K562 (cell line): ENCODE data around the gene TOP3A. TPM values are rescaled to one million over a fixed set of nuclear protein-coding genes. Genes with fewer than 3 reads are reported as not detected.
A peak's percentile ranks its signal among the peaks of the same experiment; 100 is the strongest.

Source experiments
- ATAC-seq: fragments of 200-7000 bp; cut with Tn5 transposase; 3 replicates; pipeline ENCODE4 v1.9.1; 2020; ENCODE audit warnings: moderate library complexity
- BruUV-seq: library from RNA; stranded (reverse); fragments of 400-500 nt; replicated peaks from 2 replicates; lab custom pipeline; 2021; lab: Mats Ljungman, UMichigan
- CTCF ChIA-PET: fragments of 300-600 bp; formaldehyde crosslinking; extraction: SDS; loops from one replicate; lab custom pipeline; 2021; ENCODE audit warnings: low intra/inter-chr PET ratio; lab: Yijun Ruan, JAX
- POLR2A ChIA-PET: fragments of 300-600, 350-650 bp; sonication (Branson Sonifier 250); formaldehyde crosslinking; extraction: SDS; loops from one replicate; lab custom pipeline; 2021; ENCODE audit warnings: antibody characterized with exemption, inconsistent platforms; lab: Yijun Ruan, JAX
- DNase-seq, 4 experiments: peaks; one replicate each; pipeline versions ENCODE4 v3.0.0 to v3.0.0-alpha.2; 2011 to 2018; ENCODE audit warnings: low spot score in 3 of 4, mixed read lengths in 3 of 4; ENCODE audit errors: extremely low read depth in 1 of 4
- FAIRE-seq: peaks from 2 replicates; lab custom pipeline; 2011; peaks lifted over from hg19 to GRCh38; lab: Jason Lieb, UNC
- H2AFZ ChIP-seq: 2 replicates; pipeline ENCODE4 v1.6.0; 2011; ENCODE audit warnings: low read depth, low read length, control low read depth, inconsistent platforms
- H3K27ac ChIP-seq: fragments of 200-600 bp; 3 replicates; pipeline ENCODE4 v1.8.0; 2011; ENCODE audit warnings: low read depth, mild to moderate bottlenecking, control low read depth, inconsistent platforms, low read length, moderate library complexity, mixed read lengths; ENCODE audit errors: extremely low read depth
- H3K27me3 ChIP-seq, 2 experiments: fragments of 300-600 bp in 1 of 2; 2 replicates in 1 of 2; 3 replicates in 1 of 2; pipeline versions ENCODE4 v1.6.0 to v1.8.0; 2011; ENCODE audit warnings: inconsistent platforms in 2 of 2, low read length in 2 of 2, mild to moderate bottlenecking in 1 of 2, mixed read lengths in 1 of 2, moderate library complexity in 1 of 2; ENCODE audit not compliant: control insufficient read depth in 2 of 2, insufficient read depth in 2 of 2
- H3K36me3 ChIP-seq: fragments of 300-600 bp; 3 replicates; pipeline ENCODE4 v1.8.0; 2011; ENCODE audit warnings: mild to moderate bottlenecking, low read length, inconsistent platforms; ENCODE audit not compliant: control insufficient read depth, insufficient read depth
- H3K4me1 ChIP-seq, 2 experiments: fragments of 200-600 bp in 1 of 2; replicated peaks in 1 of 2; 2 replicates in 1 of 2; 3 replicates in 1 of 2; pipeline versions ENCODE4 v1.5.1 to v1.8.0; 2011; ENCODE audit warnings: inconsistent platforms in 2 of 2, low read length in 2 of 2, mild to moderate bottlenecking in 1 of 2, mixed read lengths in 1 of 2, moderate library complexity in 1 of 2; ENCODE audit not compliant: control insufficient read depth in 2 of 2, insufficient read depth in 2 of 2
- H3K4me2 ChIP-seq: 2 replicates; pipeline ENCODE4 v1.6.1; 2011; ENCODE audit warnings: low read length, control low read depth, inconsistent platforms, mixed read lengths; ENCODE audit not compliant: insufficient read depth
- H3K4me3 ChIP-seq: fragments of 200-600 bp; sonication (generic), shearing (Covaris generic); 2 replicates; pipeline ENCODE4 v1.5.1; 2016; ENCODE audit warnings: control low read depth, inconsistent platforms
- H3K79me2 ChIP-seq: fragments of 200-600 bp; 3 replicates; pipeline ENCODE4 v1.8.0; 2011; ENCODE audit warnings: low read length, inconsistent platforms; ENCODE audit not compliant: control insufficient read depth, insufficient read depth
- H3K9ac ChIP-seq, 2 experiments: 2 replicates each; pipeline versions ENCODE4 v1.6.0 to v1.6.1; 2011; ENCODE audit warnings: low read depth in 2 of 2, low read length in 2 of 2, control low read depth in 1 of 2, inconsistent platforms in 1 of 2, mild to moderate bottlenecking in 1 of 2, mixed read lengths in 1 of 2; ENCODE audit not compliant: insufficient read depth in 1 of 2
- H3K9me1 ChIP-seq: one replicate; pipeline ENCODE4 v1.6.0; 2011; ENCODE audit warnings: inconsistent platforms, mild to moderate bottlenecking, low read length, moderate library complexity; ENCODE audit not compliant: control insufficient read depth, insufficient read depth
- H3K9me3 ChIP-seq: replicated peaks from 2 replicates; pipeline ENCODE4 v1.5.1; 2011; ENCODE audit warnings: low read depth, low read length, inconsistent platforms; ENCODE audit not compliant: control insufficient read depth, insufficient read depth
- H4K20me1 ChIP-seq: replicated peaks from 2 replicates; pipeline ENCODE4 v1.6.1; 2011; ENCODE audit warnings: low read length, inconsistent platforms, mixed read lengths; ENCODE audit not compliant: control insufficient read depth, insufficient read depth
- CBFA2T2 ChIP-seq: fragments of 450-650 bp; conservative IDR thresholded peaks from 2 replicates; pipeline ENCODE4 v1.6.1; 2017; ENCODE audit warnings: mild to moderate bottlenecking
- CTCF ChIP-seq, 3 experiments: IDR thresholded peaks in 2 of 3; conservative IDR thresholded peaks in 1 of 3; 2 replicates each; pipeline ENCODE4 v1.5.1; 2011 to 2012; ENCODE audit warnings: low read length in 3 of 3, mild to moderate bottlenecking in 3 of 3, control low read depth in 2 of 3, improper control_type of control experiment in 1 of 3, inconsistent platforms in 1 of 3, low read depth in 1 of 3, mixed read lengths in 1 of 3, moderate library complexity in 1 of 3; ENCODE audit not compliant: insufficient read depth in 2 of 3
- E2F1 ChIP-seq: sonication (generic); formaldehyde crosslinking; IDR thresholded peaks from 2 replicates; pipeline ENCODE4 v1.8.1; 2023; ENCODE audit warnings: mild to moderate bottlenecking, missing genetic modification reagents, moderate library complexity
- GMEB1 ChIP-seq: fragments of 250-450 bp; sonication (Bioruptor Pico); IDR thresholded peaks from 2 replicates; pipeline ENCODE4 v1.4.0; 2020; ENCODE audit warnings: mild to moderate bottlenecking
- ZBTB9 ChIP-seq: fragments of 450-650 bp; formaldehyde crosslinking; IDR thresholded peaks from 2 replicates; pipeline ENCODE4 v1.4.0; 2020; ENCODE audit warnings: mild to moderate bottlenecking, moderate library complexity
- ZNF239 ChIP-seq: fragments of 250-450 bp; sonication (Bioruptor Pico); IDR thresholded peaks from 2 replicates; pipeline ENCODE4 v1.4.0; 2020; ENCODE audit warnings: mild to moderate bottlenecking
- ZNF609 ChIP-seq: sonication (generic); formaldehyde crosslinking; IDR thresholded peaks from 2 replicates; pipeline ENCODE4 v1.8.1; 2023; ENCODE audit warnings: missing genetic modification reagents, mild to moderate bottlenecking, borderline replicate concordance
- ZNF740 ChIP-seq, 3 experiments: fragments of 200-800 bp in 1 of 3; sonication (Bioruptor generic) in 1 of 3; sonication (generic) in 1 of 3; formaldehyde crosslinking in 1 of 3; IDR thresholded peaks; 2 replicates each; pipeline versions ENCODE4 v1.6.1 to v1.8.0; 2016 to 2022; ENCODE audit warnings: mild to moderate bottlenecking in 2 of 3, missing compliant biosample characterization in 2 of 3, missing genetic modification characterization in 2 of 3, missing genetic modification reagents in 1 of 3
- WGBS: fragments of 100-300 bp; shearing (Covaris generic); methylation state at CpG from one replicate; pipeline ENCODE4 v1.1.6; 2016; ENCODE audit warnings: low coverage, mixed read lengths; ENCODE audit not compliant: insufficient coverage; ENCODE audit errors: missing lambda C conversion rate; 5-methylcytosine and 5-hydroxymethylcytosine counted together
- in situ Hi-C: fragments of 300-500 bp; cut with MboI; formaldehyde crosslinking; loops from 4 replicates; pipeline ENCODE4 v1.15.0; 2018; ENCODE audit warnings: inconsistent platforms, mixed read lengths
- intact Hi-C: fragments of 100-400 bp; cut with micrococcal nuclease; formaldehyde crosslinking; loops from 2 replicates; pipeline ENCODE4 v1.14.2; 2022
- polyA plus RNA-seq, 8 experiments: library from polyadenylated mRNA; depleted of rRNA in 4 of 8; stranded (reverse) in 5 of 8; unstranded in 3 of 8; fragments of >200 nt; fragmentation: Nextera tagmentation in 2 of 8; fragmentation: Illumina TruSeq in 1 of 8; extraction: Ambion mirVana in 2 of 8; extraction: Trizol in 1 of 8; gene quantifications; 2 replicates each; pipeline versions ENCODE4 v1.2.1 to v1.2.3, GENCODE V29; 2011 to 2014; ENCODE audit warnings: inconsistent platforms in 1 of 8, missing spikeins in 1 of 8
- total RNA-seq, 7 experiments: library from RNA; depleted of rRNA in 6 of 7; stranded (reverse); fragments of >200 nt in 6 of 7; fragmentation: Illumina TruSeq in 2 of 7; extraction: Trizol in 2 of 7; gene quantifications; 2 replicates each; pipeline versions ENCODE4 v1.2.1 to v1.2.3, GENCODE V29; 2011 to 2021; ENCODE audit warnings: low replicate concordance in 1 of 7

The TOP3A gene
- total and polyA plus RNA-seq, 9 of the 15 experiments (the other 6 are each of a cell fraction or from before 2014, with no cell fraction given) = 5.2 to 49.7 (median 24.7) TPM

- no peak overlapping the region for H3K9ac ChIP-seq
- TF ChIP-seq ZBTB9 (CRISPR knock-in tag) = no peak
- no peak for TF ChIP-seq ZNF740 (CRISPR knock-in tag; IDR thresholded peaks at IDR 0.05)
- TF ChIP-seq ZNF740 (tag; IDR thresholded peaks at IDR 0.05) = no peak
- no peak for TF ChIP-seq ZNF609
- no peak for TF ChIP-seq GMEB1 (CRISPR knock-in tag)
- peak in 2 of 3 experiments; percentile 8 to 9; a peak in 1 of 6 replicates for TF ChIP-seq CTCF (IDR thresholded peaks at IDR 0.05 in 2 of 3, conservative IDR thresholded peaks at IDR 0.05 in 1 of 3; ENCODE audit: insufficient read depth in 2 of 3, low read depth in 1 of 3, low read length in 3 of 3)
- no peak for TF ChIP-seq E2F1
- TF ChIP-seq ZNF239 = no peak
- TF ChIP-seq CBFA2T2 = no peak
- TF ChIP-seq, all 486 proteins: peak for 1
- Histone ChIP-seq H3K9me1 (no peaks in the 10 kb centered on the region), H2AFZ (no peak overlapping the region), H3K79me2 (peaks cover 9% of the 10 kb centered on the region; the same call in 2 of the 3 replicates), H3K27me3 (no peaks in the 10 kb centered on the region), H3K4me2 (no peak overlapping the region), H3K4me3 (no peak overlapping the region), H3K4me1 (peaks cover 3 to 17% of the 10 kb centered on the region in 2 experiments; a peak in 4 of 5 replicates), H3K36me3 (peaks cover 39% of the 10 kb centered on the region; the same call in 2 of the 3 replicates), H4K20me1 (peaks cover 8% of the 10 kb centered on the region), H3K9me3 (no peaks in the 10 kb centered on the region), H3K27ac (no peak overlapping the region)
- ChIA-PET CTCF (interaction anchor here (0.5 kb wide), 1 partner anchor 403 kb away, joined by 3 read pairs; no protein-coding TSS in a partner anchor), POLR2A (no interaction called here)
- intact Hi-C loops (loop anchor here (10.0 kb wide), 1 partner anchor 178 kb away; no protein-coding TSS in a partner anchor), in situ Hi-C loops (no loop called here)
- DNase-seq = no peak
- WGBS = 62% methylated on average over 3 of the region's 3 CpGs
- ATAC-seq = no peak
- no peak for FAIRE-seq
- BruUV-seq = no TSS peak
These were observed 8.2 kb upstream of the TOP3A start for GRCh38 chr17:18323007-18323406.
